H1 (cell line): ENCODE measurements around the gene CAD. TPM values are rescaled to one million over a fixed set of nuclear protein-coding genes. Genes with fewer than 3 reads are reported as not detected.

Source experiments
- GTF2F1 ChIP-seq: IDR thresholded peaks from 2 replicates; pipeline ENCODE4 v1.6.1; 2012; ENCODE audit warnings: low read depth, low read length, improper control_type of control experiment, borderline replicate concordance
- polyA plus RNA-seq, 7 experiments: library from polyadenylated mRNA; depleted of rRNA in 3 of 7; stranded (reverse) in 5 of 7; unstranded in 2 of 7; fragments of >200 nt in 5 of 7; fragments of 200-250 nt in 2 of 7; gene quantifications; 1 replicate in 5 of 7; 2 replicates in 1 of 7; 4 replicates in 1 of 7; pipeline versions ENCODE4 v1.2.1 to v1.2.3, GENCODE V29; 2011 to 2013; ENCODE audit warnings: missing spikeins in 2 of 7, mixed read lengths in 2 of 7
- total RNA-seq: library from RNA; stranded (reverse); fragmentation: NEBNext Ultra II Directional; extraction: Animal tissue kit (Norgen Biotek cat#: 25700); gene quantifications from 2 replicates; pipeline ENCODE4 v1.2.1, GENCODE V29; 2021

The CAD gene
- total and polyA plus RNA-seq, 2 of the 8 experiments (the other 6 are each of a cell fraction or from before 2014, with no cell fraction given): 130 to 146 TPM

DNA sequence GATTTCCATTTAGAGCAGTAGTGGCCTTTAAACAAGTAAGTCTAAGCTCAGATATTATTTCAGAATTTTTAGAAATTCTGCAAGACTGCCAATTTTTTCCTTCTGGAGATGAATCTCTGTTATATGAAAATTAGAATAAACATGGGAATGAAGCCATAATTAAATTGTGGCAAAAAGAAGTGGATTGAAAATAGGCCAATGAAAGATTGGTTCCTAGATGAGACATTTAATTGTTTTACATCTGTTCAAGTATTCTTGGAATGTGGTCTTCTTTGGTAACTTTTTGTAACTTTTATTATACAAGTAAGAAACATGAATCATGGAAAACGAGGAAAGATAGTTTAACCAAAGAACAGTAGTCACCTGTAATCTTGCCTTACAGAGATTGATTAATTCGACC, 10.3 kb downstream of the CAD start (continued):
- no peak for TF ChIP-seq GTF2F1
